ENCODE measurements around the gene SETD5.

DNA sequence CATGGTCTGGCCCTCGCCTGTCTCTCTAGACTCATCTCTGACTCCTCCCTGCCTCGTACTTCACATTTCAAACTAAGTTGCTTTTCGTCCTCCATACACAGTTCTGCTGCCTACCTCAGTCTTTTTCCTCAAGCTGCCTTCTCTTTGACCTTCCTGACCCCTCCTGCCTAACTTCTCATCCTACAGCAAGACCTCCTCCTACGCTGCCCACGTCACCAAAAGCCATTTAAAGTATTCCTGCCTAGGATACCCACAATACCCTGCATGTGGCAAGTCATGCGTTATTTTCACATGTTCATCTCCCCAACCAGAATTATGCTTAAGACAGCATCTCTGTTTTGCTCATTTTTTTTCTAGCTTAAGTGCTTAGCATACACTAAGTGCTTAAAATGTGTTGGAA is 99.5 kb downstream of the SETD5 start:
- TF ChIP-seq CTCF (IDR thresholded peaks at IDR 0.05): no peak
- TF ChIP-seq POLR2A (IDR thresholded peaks at IDR 0.05): no peak

Measured in uterus (tissue), 2 donors.